Stimulated activated naive CD4-positive, alpha-beta T cell treated with Interleukin-2 at 50 U/mL for 16 hours (primary cell): ENCODE results near the gene PRKCA.

Experiments used
- DNase-seq: peaks from one replicate; lab custom pipeline; 2025; lab: John Stamatoyannopoulos, UW

Gene PRKCA

DNA sequence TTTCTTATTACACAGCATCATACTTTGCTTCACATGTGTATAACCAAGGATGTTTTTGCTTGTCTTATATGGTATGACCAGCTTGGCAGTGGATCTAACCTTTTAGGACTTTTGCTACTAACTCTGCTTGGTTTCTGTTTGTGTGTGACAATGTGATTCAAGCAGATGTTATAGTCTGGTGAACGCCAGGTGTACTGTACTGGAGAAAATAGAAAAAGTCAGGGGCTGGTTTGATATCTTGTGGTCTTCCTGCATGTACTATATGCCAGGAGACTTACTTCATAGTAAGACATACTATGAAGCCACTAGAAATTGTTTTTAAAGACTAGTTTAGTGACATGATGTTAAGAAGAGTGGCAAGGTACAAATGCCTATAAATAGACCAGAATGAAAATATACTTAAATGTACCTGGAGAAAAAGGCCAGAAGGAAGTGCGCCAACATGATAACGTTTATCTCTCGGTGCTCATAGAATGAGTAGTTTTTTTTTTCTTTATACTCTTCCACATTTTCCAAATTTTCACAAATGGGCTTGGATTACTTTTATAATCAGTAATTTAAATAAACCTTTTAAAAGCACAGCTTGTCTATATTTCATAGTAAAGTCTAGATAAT, 112.3 kb downstream of the PRKCA start:
- DNase-seq = no peak

DNA sequence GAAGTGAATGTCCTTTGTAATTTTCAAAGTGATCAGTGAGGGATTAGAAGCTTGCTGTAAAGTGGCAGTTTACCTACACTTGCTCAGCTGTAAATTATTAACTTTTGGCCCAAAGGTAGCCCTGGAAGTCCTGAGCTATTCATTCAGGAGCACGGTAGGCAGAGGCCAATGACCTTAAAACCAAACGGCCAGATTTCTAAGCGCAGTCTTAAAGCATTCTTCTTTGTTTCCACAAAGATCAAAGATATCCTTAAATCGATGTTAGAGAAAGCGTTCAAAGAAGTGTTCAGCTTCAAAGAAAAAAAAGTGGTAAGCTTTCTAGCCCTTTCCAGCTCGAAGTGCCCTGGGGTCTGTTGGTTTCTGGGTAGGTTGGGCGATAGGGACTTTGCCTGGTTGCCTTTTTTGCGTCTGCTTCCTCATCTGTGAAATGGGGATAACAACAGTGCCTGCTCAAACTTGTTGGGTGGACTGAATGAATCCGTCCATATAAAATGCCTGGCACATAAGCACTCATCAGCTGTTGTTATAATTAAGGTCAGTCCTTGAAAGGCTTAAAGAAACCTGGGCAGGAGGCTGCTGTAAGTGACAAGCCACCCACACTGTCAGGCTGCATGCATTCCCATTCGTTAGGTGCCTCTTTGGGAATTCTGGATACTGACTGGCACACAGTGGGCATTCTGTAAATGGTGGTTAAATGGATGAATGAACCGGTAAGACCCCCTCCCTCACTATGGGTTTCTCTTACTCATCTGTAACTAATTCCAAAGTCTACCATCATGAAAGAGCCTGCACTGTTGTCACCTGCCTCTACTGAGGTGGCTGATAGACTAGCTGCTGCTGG, 113.2 kb downstream of the PRKCA start:
- DNase-seq = no peak

DNA sequence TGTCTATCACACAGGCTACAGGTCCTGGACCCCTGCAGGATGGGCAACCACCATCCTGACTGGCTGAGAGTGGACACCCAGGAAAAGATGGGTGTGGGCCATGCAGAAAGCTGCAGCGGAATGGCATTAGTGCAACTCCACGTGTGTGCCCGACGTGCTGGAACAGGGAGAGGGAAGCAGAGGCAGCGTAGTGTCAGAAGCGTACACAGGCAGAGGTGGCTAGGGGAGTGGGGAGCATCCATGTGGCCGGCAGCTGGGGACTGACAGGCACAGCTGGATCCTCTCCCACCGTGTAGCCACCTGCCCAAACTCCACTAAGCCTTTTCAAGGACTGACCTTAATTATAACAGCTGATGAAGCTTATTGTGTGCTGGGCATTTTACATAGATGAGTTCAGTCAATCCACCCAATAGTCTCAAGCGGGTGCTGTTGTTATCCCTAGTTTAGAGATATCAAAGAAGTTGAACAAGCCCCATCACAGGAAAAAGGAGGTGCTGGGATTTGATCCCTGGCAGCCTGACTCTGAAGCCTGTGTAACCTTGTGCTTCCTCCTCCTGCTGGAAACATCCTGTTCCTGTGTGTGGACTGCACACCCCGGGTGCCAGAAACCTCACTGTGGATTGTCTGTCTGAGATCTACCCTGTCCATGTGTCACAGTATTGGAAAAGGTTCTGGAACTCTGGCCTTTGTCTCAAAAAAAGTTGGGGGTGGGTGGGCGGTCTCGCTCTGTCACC, 114.0 kb downstream of the PRKCA start:
- no peak for DNase-seq

DNA sequence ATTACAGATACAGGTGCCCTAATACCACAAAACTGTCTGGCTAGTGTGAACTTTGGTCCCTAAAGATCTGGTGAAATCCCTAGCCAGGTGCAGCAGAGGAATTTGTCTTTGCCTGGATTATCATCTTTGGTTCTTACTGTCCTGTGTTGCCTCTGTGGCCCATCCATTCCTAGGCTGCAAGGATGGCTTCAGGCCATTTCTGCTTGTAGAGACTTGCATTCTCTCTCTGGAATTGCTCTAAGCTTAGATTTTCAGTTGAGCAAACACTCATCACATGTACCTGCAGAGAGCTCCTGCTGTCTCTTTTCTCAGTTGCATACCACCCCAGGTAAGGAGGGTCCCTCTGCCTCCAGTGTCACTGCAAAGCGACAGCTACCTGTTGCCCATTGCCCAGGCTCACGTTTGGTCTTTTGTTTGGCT, 114.9 kb downstream of the PRKCA start:
- DNase-seq = no peak

DNA sequence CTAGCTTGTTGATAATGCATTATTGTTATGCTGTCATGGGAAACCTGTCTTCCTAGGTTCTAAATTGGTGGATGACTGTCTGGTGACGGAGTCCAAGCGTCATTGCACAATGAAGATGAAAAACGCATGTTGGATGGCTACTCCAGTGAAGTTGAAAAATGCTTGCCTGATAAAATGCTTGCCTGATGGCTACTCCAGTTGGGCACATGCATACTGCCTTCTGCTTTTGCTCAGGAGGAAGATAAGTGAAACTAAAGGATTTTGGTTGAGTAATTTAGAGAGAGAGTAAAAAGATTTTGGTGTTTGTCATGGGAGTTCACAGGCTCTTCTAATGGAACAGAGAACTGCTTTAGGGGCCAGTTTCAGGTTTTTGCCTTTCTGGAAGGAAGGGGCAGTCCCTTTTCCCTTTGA, 118.6 kb downstream of the PRKCA start:
- no peak for DNase-seq

GRCh38 chr17:66422186-66422585, 119.8 kb downstream of the PRKCA start:
- no peak for DNase-seq

DNA sequence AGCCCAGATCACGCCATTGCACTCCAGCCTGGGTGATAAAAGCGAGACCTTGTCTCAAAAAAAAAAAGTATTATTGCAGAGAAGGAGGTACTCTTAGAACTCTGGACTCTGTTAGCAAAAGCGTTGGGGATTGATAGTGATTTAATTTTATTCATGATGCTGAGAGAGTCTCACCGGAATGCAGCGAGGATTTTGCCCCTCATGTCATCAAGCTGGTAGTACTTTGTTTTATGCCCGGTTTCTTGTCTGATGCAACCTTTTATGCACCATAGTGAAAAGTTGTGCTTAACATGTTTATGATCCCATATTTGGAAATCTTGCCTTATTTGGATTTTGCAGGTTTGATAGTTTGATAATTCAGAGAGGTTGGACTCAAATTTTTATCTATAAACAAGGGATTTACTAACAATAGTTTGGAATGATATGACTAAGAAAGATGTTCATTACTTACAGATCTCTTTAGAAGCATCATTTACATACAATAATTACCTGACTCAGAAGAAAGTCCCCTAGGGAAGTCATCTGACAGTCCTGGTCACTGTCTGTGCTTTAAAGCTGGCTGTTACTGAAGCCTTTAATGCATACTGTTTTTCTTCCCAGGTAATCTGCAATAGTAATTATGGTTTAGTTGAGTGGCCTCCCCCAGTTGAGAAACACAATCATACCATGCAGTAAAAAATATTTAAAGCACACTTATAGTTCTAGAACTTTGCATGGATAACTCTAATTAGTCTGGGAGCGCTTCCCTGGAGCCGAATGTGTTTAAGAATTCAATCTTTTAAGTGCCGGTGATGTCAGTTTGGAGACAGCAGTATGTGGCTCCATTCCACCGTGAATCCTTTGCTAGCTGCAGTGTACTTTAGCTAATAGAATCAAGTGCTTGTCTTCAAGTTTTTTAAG, 120.9 kb downstream of the PRKCA start:
- DNase-seq = no peak

GRCh38 chr17:66425756-66426396, 123.5 kb downstream of the PRKCA start:
- DNase-seq = no peak

DNA sequence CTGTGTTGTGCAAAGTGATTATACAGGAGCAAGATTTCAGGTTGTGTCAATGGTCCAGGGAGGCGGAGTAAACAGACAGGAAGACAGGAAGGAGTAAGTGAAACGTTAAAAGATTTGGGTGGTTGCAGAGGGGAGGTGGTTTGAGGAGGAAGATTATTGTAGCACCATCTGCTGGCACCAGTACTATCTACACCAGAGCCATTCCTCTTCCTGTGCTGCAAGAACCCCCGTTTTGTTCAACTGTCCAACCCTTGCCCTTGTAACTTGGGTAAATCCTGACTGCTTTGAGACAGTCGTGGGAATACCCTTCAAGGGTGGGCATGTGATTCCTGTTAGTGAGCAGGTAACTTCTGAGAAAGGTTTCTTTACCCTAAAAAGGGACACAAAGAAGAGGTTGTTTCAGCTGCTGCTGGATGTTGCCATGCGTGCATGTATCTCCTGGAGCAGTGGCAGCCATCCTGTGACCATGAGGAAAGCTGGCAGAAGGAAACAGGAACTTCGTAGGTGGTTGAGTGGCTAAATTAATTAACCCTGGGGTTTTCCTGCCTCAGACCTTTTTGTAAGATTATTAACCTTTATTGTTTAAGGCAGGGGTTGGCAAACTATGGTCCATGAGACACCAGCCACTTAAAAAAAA, 124.1 kb downstream of the PRKCA start:
- DNase-seq = peak; percentile 16

DNA sequence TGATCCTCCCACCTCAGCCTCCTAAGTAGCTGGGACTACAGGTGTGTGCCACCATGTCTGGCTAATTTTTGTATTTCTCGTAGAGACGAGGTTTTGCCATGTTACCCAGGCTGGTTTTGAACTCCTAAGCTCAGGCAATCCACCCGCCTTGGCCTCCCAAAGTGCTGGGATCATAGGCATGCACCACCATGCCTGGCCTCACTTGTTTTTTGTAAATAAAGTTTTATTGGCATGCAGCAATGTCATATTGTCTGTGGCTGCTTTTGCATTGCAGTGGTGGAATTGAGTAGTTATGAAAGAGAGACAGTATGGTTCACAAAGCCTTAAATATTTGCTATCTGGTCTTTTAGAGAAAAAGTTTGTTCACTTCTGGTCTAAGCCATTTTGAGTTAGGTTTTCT, 124.7 kb downstream of the PRKCA start:
- DNase-seq = no peak

GRCh38 chr17:66429680-66430079, 127.3 kb downstream of the PRKCA start:
- DNase-seq = no peak

- no peak for DNase-seq
Observed at GRCh38 chr17:66430846-66431795, 128.7 kb downstream of the PRKCA start.

GRCh38 chr17:66431910-66432309, 129.5 kb downstream of the PRKCA start:
- DNase-seq = no peak

- DNase-seq = no peak
Observed at GRCh38 chr17:66432411-66432957, 130.1 kb downstream of the PRKCA start.

DNA sequence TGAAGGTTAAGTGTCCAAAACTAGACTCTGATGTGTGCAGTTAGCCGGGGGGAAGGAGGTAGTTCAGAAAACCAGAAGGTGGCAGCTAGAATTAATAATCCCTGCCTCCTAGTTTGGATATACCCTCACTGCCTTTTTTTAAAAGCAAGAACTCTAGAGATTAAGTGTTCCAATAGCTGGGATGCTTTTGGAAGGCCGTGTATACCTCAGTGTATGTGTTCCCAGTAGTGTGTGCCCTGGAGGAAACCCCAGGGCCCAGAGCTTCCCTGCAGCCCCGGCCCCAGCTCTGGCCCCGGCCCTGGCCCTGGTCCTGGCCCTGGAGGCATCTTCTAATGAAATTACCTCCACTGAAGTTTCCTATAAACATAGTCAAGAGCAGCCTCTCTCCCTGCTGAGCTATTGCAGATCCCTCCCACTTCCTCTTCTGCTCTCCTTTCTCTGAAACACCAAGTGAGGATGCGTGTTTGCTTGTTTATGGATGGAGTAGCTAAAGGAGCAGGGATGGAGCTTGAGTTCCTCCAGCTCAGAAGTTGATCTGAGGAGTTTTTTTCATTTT, 130.7 kb downstream of the PRKCA start:
- no peak for DNase-seq

- DNase-seq = no peak
Observed at GRCh38 chr17:66435182-66435581, 132.8 kb downstream of the PRKCA start.

DNA sequence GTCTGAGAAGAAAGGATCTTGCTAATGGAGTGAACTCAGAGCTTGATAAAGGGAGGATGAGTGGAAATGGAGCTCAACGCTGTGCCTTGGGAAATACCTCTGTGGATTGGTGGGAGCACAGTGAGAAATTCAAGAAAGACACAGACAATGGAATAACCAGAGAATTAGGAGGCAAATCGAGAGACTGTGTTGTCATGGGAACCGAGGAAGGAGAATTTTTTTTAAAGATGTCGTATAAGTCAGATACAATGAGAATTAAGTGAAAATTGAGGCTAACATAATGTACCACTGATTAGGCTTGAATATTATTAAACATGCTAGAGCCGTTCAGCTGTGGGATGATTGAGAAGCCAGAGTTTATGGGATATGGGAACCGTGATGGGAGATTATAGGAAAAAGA, 134.2 kb downstream of the PRKCA start:
- no peak for DNase-seq

GRCh38 chr17:66437476-66438026, 135.1 kb downstream of the PRKCA start:
- no peak for DNase-seq

DNA sequence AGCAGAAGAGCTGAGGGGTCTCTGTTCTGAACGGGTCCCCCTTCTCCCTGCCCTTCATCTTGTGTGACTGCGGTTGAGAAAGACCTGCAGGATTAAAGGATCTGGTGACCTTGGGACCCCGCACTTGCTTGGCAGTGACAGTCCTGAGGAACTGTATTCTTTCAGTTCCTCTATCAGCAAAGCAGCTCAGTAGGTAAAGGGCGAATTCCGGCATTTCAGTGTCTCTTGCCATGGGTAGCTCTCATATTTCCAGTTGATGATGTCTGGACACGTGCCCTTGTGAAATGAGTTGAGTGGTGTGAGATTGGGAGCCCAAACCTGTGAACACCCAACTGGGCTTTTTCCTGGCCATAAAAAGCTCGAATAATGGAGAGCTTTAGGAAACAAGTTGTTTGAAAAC, 135.7 kb downstream of the PRKCA start:
- no peak for DNase-seq
